GM12874 (cell line): Measurements from ENCODE around the gene EPHB1.

Experiments used
- CTCF ChIP-seq: IDR thresholded peaks from 2 replicates; pipeline ENCODE4 v1.5.1; 2011; ENCODE audit warnings: low read depth, mild to moderate bottlenecking, control low read depth, low read length, moderate library complexity; ENCODE audit not compliant: insufficient read depth

Gene EPHB1

GRCh38 chr3:135231737-135232136, 436.7 kb downstream of the EPHB1 start:
- no peak for TF ChIP-seq CTCF

GRCh38 chr3:135232226-135232625, 437.2 kb downstream of the EPHB1 start:
- no peak for TF ChIP-seq CTCF

DNA sequence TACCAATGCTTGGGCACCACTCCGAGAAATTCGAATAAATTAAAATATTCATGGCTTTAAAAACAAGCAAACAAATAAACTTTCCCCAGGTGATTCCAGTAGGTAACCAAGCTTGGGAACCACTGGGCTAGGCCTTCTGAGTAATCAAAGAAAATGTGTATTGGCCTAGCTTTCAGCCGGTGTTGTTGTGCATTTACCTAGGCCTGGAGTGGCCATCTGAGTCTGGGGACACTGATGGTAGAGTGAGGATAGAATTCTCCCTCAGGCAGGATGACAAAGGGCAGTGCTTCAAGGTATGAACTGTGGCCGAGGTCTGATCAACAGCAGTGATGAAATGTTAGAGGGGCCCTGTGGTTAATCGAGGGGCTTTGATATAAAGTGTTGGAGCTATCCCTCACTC, 440.5 kb downstream of the EPHB1 start:
- TF ChIP-seq CTCF, result no peak

- 0 out of 2 replicates have a peak, but pooled peaks have one; percentile 13 for TF ChIP-seq CTCF
Observed at GRCh38 chr3:135237371-135238143, 442.5 kb downstream of the EPHB1 start.

GRCh38 chr3:135238236-135238830, 443.3 kb downstream of the EPHB1 start:
- TF ChIP-seq CTCF, result no peak

DNA sequence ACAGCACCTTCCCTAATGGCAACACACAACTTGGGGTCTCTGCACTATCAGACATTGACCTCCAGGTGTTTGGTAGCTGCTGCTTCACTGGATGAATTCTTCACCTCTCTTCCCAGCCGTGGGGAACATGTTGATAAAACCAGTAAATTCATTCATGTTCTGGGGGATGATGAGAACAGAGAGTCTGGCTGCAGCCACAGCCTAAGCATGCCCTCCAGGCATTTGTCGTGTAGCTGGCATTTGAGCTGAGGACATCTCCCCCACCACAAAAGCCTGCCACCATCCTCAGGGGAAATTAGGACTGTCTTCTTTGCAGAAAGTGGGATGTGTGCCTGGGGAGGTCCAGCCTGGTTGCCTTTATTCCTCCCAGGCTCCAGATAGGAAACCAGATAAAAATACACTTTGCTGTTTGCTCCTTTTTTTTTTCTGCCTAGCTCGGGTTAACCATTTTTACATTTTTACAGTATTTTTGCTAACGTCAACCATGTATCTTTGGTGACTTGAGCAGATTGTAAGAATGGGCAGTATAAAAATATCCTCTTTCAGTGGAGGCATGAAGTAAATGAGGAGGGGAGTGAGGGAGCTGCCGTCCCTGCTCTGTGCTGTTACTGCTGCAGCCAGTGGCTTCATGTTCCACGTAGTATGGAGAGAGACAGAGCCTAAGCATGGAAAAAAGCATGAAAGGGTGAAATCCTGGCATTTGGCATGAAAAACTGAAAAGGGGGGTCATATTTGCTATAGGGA, 444.0 kb downstream of the EPHB1 start:
- TF ChIP-seq CTCF, result no peak

GRCh38 chr3:135239615-135239884, 444.5 kb downstream of the EPHB1 start:
- no peak for TF ChIP-seq CTCF
